Mesenchymal stem cell (in vitro differentiated cells and primary cell): ENCODE results near the gene SEMA5B.

Source experiments
- DNase-seq: peaks from one replicate; pipeline ENCODE4 v3.0.0-alpha.2; 2013
- H2AFZ ChIP-seq: one replicate; pipeline ENCODE4 v1.6.1; 2013; ENCODE audit warnings: low read depth, mild to moderate bottlenecking, control low read depth, inconsistent platforms, low read length, moderate library complexity
- H2AK5ac ChIP-seq: 2 replicates; pipeline ENCODE4 v1.6.1; 2013; ENCODE audit warnings: low read length, moderate library complexity, mild to moderate bottlenecking, inconsistent platforms; ENCODE audit not compliant: severe bottlenecking
- H2BK120ac ChIP-seq: one replicate; pipeline ENCODE4 v1.6.1; 2013; ENCODE audit warnings: low read depth, mild to moderate bottlenecking, inconsistent platforms, low read length, moderate library complexity
- H2BK12ac ChIP-seq, 2 experiments: one replicate each; pipeline ENCODE4 v1.6.1; 2013; ENCODE audit warnings: inconsistent platforms in 2 of 2, low read length in 2 of 2, mild to moderate bottlenecking in 2 of 2, moderate library complexity in 2 of 2, control low read depth in 1 of 2
- H2BK15ac ChIP-seq: one replicate; pipeline ENCODE4 v1.6.1; 2013; ENCODE audit warnings: mild to moderate bottlenecking, low read depth, inconsistent platforms; ENCODE audit not compliant: poor library complexity, severe bottlenecking
- H2BK5ac ChIP-seq: 2 replicates; pipeline ENCODE4 v1.6.1; 2013; ENCODE audit warnings: low read depth, mild to moderate bottlenecking, low read length, control low read depth, inconsistent platforms; ENCODE audit not compliant: poor library complexity, severe bottlenecking
- H3K14ac ChIP-seq, 2 experiments: one replicate each; pipeline ENCODE4 v1.6.1; 2013; ENCODE audit warnings: inconsistent platforms in 2 of 2, low read length in 2 of 2, control low read depth in 1 of 2, mild to moderate bottlenecking in 1 of 2, moderate library complexity in 1 of 2
- H3K18ac ChIP-seq, 2 experiments: one replicate each; pipeline ENCODE4 v1.6.1; 2013; ENCODE audit warnings: inconsistent platforms in 2 of 2, low read length in 2 of 2, control low read depth in 1 of 2, low read depth in 1 of 2, mild to moderate bottlenecking in 1 of 2
- H3K23ac ChIP-seq, 2 experiments: one replicate each; pipeline ENCODE4 v1.6.1; 2013; ENCODE audit warnings: inconsistent platforms in 2 of 2, low read length in 2 of 2, mild to moderate bottlenecking in 2 of 2, moderate library complexity in 2 of 2, control low read depth in 1 of 2
- H3K27ac ChIP-seq: 2 replicates; pipeline ENCODE4 v1.5.1; 2013; ENCODE audit warnings: mild to moderate bottlenecking, moderate library complexity, low read length, control low read depth, inconsistent platforms; ENCODE audit not compliant: poor library complexity, severe bottlenecking
- H3K27me3 ChIP-seq, 2 experiments: 2 replicates each; pipeline versions ENCODE4 v1.6.1 to v1.7.0; 2013; ENCODE audit warnings: low read length in 2 of 2, mild to moderate bottlenecking in 2 of 2, moderate library complexity in 2 of 2, control low read depth in 1 of 2, inconsistent platforms in 1 of 2; ENCODE audit not compliant: control insufficient read depth in 1 of 2, insufficient read depth in 1 of 2
- H3K36me3 ChIP-seq, 2 experiments: 2 replicates each; pipeline versions ENCODE4 v1.6.1 to v1.7.0; 2013; ENCODE audit warnings: low read length in 2 of 2, control low read depth in 1 of 2, inconsistent platforms in 1 of 2, low read depth in 1 of 2, mild to moderate bottlenecking in 1 of 2; ENCODE audit not compliant: insufficient read depth in 2 of 2, control insufficient read depth in 1 of 2
- H3K4ac ChIP-seq, 2 experiments: one replicate each; pipeline ENCODE4 v1.6.1; 2013; ENCODE audit warnings: inconsistent platforms in 2 of 2, low read length in 2 of 2, mild to moderate bottlenecking in 2 of 2, moderate library complexity in 2 of 2, control low read depth in 1 of 2, low read depth in 1 of 2
- H3K4me1 ChIP-seq: 2 replicates; pipeline ENCODE4 v1.6.1; 2013; ENCODE audit warnings: low read depth, low read length, control low read depth; ENCODE audit not compliant: control insufficient read depth, insufficient read depth
- H3K4me2 ChIP-seq: 2 replicates; pipeline ENCODE4 v1.6.1; 2013; ENCODE audit warnings: low read length, mild to moderate bottlenecking, inconsistent platforms; ENCODE audit not compliant: poor library complexity, severe bottlenecking
- H3K4me3 ChIP-seq, 2 experiments: 2 replicates each; pipeline versions ENCODE4 v1.5.1 to v1.7.0; 2013; ENCODE audit warnings: low read length in 2 of 2, mild to moderate bottlenecking in 2 of 2, control low read depth in 1 of 2, low read depth in 1 of 2; ENCODE audit not compliant: insufficient read depth in 1 of 2
- H3K79me1 ChIP-seq: replicated peaks from 2 replicates; pipeline ENCODE4 v1.6.1; 2013; ENCODE audit warnings: mild to moderate bottlenecking, control low read depth, low read length, inconsistent platforms; ENCODE audit not compliant: poor library complexity, severe bottlenecking
- H3K9ac ChIP-seq: 2 replicates; pipeline ENCODE4 v1.7.0; 2013; ENCODE audit warnings: mild to moderate bottlenecking, low read length, moderate library complexity
- H3K9me3 ChIP-seq: 2 replicates; pipeline ENCODE4 v1.7.0; 2013; ENCODE audit warnings: mild to moderate bottlenecking, low read length; ENCODE audit not compliant: control insufficient read depth
- H4K8ac ChIP-seq: one replicate; pipeline ENCODE4 v1.6.1; 2013; ENCODE audit warnings: inconsistent platforms, mild to moderate bottlenecking, low read length, moderate library complexity
- H4K91ac ChIP-seq: one replicate; pipeline ENCODE4 v1.6.1; 2013; ENCODE audit warnings: mild to moderate bottlenecking, low read length, inconsistent platforms
- WGBS: methylation state at CpG from one replicate; pipeline ENCODE4 v1.1.7; 2013; ENCODE audit warnings: mixed read lengths; 5-methylcytosine and 5-hydroxymethylcytosine counted together

The SEMA5B gene

DNA sequence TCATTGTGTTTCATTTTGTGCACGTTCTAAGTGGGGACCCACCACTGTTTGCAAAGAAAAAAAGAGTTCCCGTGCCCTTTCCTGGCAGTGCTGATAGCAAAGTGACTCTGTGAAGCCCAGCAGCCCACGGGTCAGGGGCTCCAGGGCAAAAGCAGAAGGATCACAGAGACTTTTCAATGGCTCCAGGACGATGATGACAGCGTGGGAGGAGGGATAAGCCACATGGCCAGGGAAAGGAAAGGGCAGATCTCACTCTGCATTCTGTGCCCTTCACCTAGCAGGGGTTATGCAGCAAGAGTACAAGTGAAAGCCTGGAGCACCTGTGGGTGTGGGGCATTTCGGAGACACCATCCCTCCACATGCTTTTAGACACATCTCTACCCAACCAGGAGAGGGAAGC is 35.4 kb downstream of the SEMA5B start:
- no peak overlapping the region for H2BK15ac ChIP-seq
- H3K4me1 ChIP-seq: no peaks in the 10 kb centered on the region
- H4K8ac ChIP-seq: no peak overlapping the region
- no peak overlapping the region for H4K91ac ChIP-seq
- no peaks in the 10 kb centered on the region for H3K36me3 ChIP-seq
- H3K4me2 ChIP-seq: no peak overlapping the region
- no peak overlapping the region for H2BK120ac ChIP-seq
- no peak overlapping the region for H3K4me3 ChIP-seq
- WGBS: 71% methylated on average over 6 of the region's 6 CpGs
- no peak overlapping the region for H3K23ac ChIP-seq
- H3K27me3 ChIP-seq: peaks cover 100% of the 10 kb centered on the region in 2 experiments
- no peak overlapping the region for H2BK12ac ChIP-seq
- H2AFZ ChIP-seq: no peak overlapping the region
- DNase-seq: no peak
- no peak overlapping the region for H3K18ac ChIP-seq
- H3K14ac ChIP-seq: no peak overlapping the region
- H2BK5ac ChIP-seq: no peak overlapping the region
- H3K9me3 ChIP-seq: no peaks in the 10 kb centered on the region
- H3K79me1 ChIP-seq: no peaks in the 10 kb centered on the region
- H3K9ac ChIP-seq: no peak overlapping the region
- H3K4ac ChIP-seq: no peak overlapping the region
- no peak overlapping the region for H3K27ac ChIP-seq
- H2AK5ac ChIP-seq: no peak overlapping the region

DNA sequence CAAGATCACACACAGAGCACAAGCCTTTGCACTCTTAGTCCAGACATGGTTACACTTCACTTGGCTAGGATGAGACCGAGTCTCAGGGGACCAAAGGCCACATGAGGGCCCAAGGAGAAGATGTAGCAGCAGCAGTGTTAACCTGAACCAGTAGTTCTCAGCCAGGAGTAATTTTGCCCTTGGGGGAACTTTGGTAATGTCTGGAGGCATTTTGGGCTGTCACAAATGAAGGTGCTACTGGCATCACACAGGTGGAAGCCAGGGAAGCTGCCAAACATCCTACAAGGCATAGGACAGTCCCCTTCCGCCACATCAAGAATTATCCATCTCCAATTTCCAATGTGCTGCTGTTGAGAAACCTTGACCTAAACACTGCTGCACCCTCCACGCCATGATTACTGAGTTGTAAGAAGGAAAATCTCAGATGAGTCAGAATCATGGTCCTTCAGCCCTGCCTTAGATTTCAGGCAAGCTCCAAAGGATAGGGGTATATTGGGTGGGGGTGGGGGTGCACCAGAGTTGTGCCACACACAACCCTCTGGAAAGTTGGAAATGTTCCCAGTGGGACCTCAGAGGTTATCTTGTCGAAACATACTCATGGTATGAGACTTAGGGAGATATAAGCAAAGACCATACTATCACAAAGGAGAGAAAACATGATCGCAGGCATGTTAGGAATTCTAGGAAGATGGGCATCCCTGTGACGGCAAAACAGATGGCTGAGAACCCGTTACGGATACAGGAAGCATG is 36.2 kb downstream of the SEMA5B start:
- 85% methylated on average over 7 of the region's 8 CpGs for WGBS

DNA sequence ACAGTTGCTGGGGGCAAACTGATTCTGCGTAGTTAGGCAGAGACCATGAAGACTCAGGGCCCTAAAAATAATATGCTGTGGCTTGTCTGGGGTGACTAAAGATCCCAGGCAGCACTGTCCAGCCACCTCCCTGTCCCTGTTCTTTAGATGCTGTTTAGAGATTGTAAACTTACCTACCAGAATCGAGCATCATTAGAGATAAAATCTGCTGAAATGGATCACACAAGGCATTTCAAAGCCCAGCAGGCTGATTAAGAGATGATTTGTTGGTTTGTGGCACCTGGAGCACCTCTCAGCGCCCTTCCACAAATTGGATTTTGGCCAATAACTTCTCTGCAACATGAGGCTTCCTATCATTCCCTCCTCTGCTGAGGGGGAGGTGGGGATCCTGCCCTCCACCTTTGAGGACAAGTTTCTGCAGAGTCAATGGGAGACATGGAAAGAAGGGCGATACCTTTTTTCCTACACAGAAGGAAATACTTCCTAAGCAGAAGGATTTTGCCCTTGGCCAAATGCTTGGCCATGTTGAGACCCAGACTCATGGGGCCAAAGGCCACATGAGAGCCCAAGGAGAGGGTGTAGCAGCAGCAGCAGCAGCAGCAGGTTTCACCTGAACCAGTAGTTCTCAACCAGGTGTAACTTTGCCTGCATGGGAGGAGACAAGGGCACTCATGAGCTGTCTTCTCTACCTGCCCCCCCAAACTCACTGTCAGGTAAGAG is 37.5 kb downstream of the SEMA5B start:
- H2BK120ac ChIP-seq: no peak overlapping the region
- H3K4me3 ChIP-seq: no peak overlapping the region
- no peak overlapping the region for H2AFZ ChIP-seq
- H3K4me2 ChIP-seq: no peak overlapping the region
- H3K9ac ChIP-seq: no peak overlapping the region
- WGBS: 81% methylated on average over 2 of the region's 4 CpGs
- H3K9me3 ChIP-seq: no peaks in the 10 kb centered on the region
- H2BK12ac ChIP-seq: no peak overlapping the region
- H3K23ac ChIP-seq: no peak overlapping the region
- no peaks in the 10 kb centered on the region for H3K36me3 ChIP-seq
- peaks cover 95 to 100% of the 10 kb centered on the region in 2 experiments for H3K27me3 ChIP-seq
- no peaks in the 10 kb centered on the region for H3K79me1 ChIP-seq
- H3K18ac ChIP-seq: no peak overlapping the region
- no peak overlapping the region for H2AK5ac ChIP-seq
- H2BK15ac ChIP-seq: no peak overlapping the region
- no peak overlapping the region for H3K27ac ChIP-seq
- no peaks in the 10 kb centered on the region for H3K4me1 ChIP-seq
- H3K4ac ChIP-seq: no peak overlapping the region
- H4K91ac ChIP-seq: no peak overlapping the region
- DNase-seq: no peak
- no peak overlapping the region for H3K14ac ChIP-seq
- no peak overlapping the region for H2BK5ac ChIP-seq
- H4K8ac ChIP-seq: no peak overlapping the region

More for the DNA sequence above, 36.2 kb downstream of the SEMA5B start:
- H3K9me3 ChIP-seq: no peaks in the 10 kb centered on the region
- no peak overlapping the region for H2BK5ac ChIP-seq
- no peak overlapping the region for H3K18ac ChIP-seq
- H2BK120ac ChIP-seq: no peak overlapping the region
- no peak overlapping the region for H3K23ac ChIP-seq
- H3K36me3 ChIP-seq: no peaks in the 10 kb centered on the region
- no peak overlapping the region for H3K4me3 ChIP-seq
- H3K4ac ChIP-seq: no peak overlapping the region
- no peaks in the 10 kb centered on the region for H3K4me1 ChIP-seq
- no peak overlapping the region for H4K8ac ChIP-seq
- no peak overlapping the region for H3K9ac ChIP-seq
- no peak overlapping the region for H2AFZ ChIP-seq
- no peak overlapping the region for H2AK5ac ChIP-seq
- no peak overlapping the region for H2BK12ac ChIP-seq
- no peak overlapping the region for H3K4me2 ChIP-seq
- no peak overlapping the region for H3K27ac ChIP-seq
- H4K91ac ChIP-seq: no peak overlapping the region
- no peaks in the 10 kb centered on the region for H3K79me1 ChIP-seq
- H3K27me3 ChIP-seq: peaks cover 100% of the 10 kb centered on the region in 2 experiments
- no peak overlapping the region for H2BK15ac ChIP-seq
- H3K14ac ChIP-seq: no peak overlapping the region
- DNase-seq: no peak

DNA sequence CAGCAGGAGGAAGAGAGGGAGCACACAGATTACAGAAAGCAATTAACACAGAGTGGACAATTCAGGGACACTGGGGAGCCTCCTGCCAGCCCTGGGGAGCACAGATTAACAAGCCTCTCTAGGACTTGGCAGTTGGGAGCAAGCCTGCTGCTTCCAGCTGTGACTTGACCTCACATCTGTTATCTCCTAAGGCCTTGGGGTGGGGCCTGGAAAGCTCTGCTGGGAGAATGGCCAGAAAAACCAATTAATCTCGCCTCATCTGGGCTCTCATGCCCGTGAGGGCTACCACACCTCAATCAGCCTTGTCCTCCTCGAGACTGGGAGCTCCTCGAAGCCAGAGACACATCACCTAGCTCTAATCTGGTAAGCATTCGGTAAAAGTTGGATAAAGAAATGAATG is 39.1 kb downstream of the SEMA5B start:
- H3K14ac ChIP-seq: no peak overlapping the region
- no peak for DNase-seq
- no peak overlapping the region for H4K8ac ChIP-seq
- H3K9ac ChIP-seq: no peak overlapping the region
- no peak overlapping the region for H3K27ac ChIP-seq
- no peak overlapping the region for H3K18ac ChIP-seq
- peaks cover 90 to 99% of the 10 kb centered on the region in 2 experiments for H3K27me3 ChIP-seq
- H3K36me3 ChIP-seq: no peaks in the 10 kb centered on the region
- no peak overlapping the region for H2BK12ac ChIP-seq
- H3K4me3 ChIP-seq: no peak overlapping the region
- H2AK5ac ChIP-seq: no peak overlapping the region
- H2BK5ac ChIP-seq: no peak overlapping the region
- no peaks in the 10 kb centered on the region for H3K79me1 ChIP-seq
- H2BK120ac ChIP-seq: no peak overlapping the region
- no peak overlapping the region for H3K23ac ChIP-seq
- no peak overlapping the region for H2AFZ ChIP-seq
- H4K91ac ChIP-seq: no peak overlapping the region
- H3K4me2 ChIP-seq: no peak overlapping the region
- H3K9me3 ChIP-seq: no peaks in the 10 kb centered on the region
- no peak overlapping the region for H2BK15ac ChIP-seq
- H3K4me1 ChIP-seq: no peaks in the 10 kb centered on the region
- WGBS: 50% methylated on average over 5 of the region's 5 CpGs
- no peak overlapping the region for H3K4ac ChIP-seq
